Epithelial cell of proximal tubule (primary cell): ENCODE measurements around the gene GRK3. TPM values are rescaled to one million over a fixed set of nuclear protein-coding genes. Genes with fewer than 3 reads are reported as not detected.
"Not testable (repeated sequence)": the region's sequence is repeated elsewhere in the genome, so short reads cannot be mapped to it uniquely, and the experiment has no call there.

Experiments
- DNase-seq: peaks from one replicate; pipeline ENCODE4 v3.0.0-alpha.2; 2011; ENCODE audit warnings: low read depth
- H3K4me3 ChIP-seq: 2 replicates; pipeline ENCODE4 v1.5.1; 2011; ENCODE audit warnings: low read depth, mild to moderate bottlenecking, low read length
- total RNA-seq: library from RNA; depleted of rRNA; stranded (reverse); fragments of >200 nt; gene quantifications from 2 replicates; pipeline ENCODE4 v1.2.3, GENCODE V29; 2015
- TF ChIP-seq, protein P1 (sequence below): conservative IDR thresholded peaks from 2 replicates; pipeline ENCODE4 v1.5.1; 2012; ENCODE audit warnings: low read depth, mild to moderate bottlenecking, low read length

Gene GRK3
- total RNA-seq, 1 donor from 2014 or later = 2.0 TPM

DNA sequence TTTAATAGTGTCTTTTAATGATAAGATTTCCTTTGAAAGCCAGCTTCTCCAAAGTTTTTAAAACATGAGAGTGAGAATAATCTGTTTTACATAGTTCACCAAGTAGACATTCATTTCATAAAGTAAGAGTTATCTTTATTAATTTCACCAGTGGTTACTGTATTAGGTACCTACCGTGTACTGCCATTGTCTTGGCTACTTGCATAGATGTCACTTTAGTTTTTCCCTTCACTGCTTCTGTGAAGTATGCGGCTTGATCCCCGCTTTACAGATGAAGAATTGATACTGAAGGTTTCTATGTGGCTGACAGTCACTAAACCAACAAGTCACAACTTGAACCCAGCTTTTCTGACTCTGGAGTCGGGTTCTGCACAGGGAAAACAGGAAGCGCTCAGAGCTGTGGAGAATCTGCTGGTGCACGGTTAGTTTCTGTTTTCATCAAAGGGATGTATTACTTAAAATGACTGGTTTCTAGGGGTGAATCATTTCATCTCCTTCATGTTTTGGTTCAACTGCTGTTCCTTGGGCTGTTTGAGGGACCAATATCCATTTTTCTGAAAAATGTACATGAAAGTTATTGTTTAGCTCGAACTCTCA lies 138.2 kb downstream of the GRK3 start:
- TF ChIP-seq, protein P1, sequence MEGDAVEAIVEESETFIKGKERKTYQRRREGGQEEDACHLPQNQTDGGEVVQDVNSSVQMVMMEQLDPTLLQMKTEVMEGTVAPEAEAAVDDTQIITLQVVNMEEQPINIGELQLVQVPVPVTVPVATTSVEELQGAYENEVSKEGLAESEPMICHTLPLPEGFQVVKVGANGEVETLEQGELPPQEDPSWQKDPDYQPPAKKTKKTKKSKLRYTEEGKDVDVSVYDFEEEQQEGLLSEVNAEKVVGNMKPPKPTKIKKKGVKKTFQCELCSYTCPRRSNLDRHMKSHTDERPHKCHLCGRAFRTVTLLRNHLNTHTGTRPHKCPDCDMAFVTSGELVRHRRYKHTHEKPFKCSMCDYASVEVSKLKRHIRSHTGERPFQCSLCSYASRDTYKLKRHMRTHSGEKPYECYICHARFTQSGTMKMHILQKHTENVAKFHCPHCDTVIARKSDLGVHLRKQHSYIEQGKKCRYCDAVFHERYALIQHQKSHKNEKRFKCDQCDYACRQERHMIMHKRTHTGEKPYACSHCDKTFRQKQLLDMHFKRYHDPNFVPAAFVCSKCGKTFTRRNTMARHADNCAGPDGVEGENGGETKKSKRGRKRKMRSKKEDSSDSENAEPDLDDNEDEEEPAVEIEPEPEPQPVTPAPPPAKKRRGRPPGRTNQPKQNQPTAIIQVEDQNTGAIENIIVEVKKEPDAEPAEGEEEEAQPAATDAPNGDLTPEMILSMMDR = no peak
- DNase-seq = no peak

DNA sequence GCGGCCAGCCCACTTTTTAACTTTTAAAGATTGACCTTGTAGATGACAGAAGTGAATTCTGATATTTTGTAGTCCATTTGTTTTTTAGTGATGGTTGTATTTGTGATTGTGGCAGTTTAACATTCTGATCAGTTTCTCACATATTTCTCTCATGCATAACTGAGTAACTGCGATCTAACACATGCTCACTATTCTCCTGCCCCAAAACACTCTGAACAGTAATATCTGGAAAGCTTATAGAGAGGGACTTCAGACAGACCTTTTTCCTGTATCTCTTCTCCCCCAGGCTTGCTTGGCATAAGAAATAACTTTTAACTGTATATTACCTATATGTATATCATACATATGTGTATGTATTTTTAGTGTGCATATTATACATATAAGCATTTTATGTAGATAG lies 140.2 kb downstream of the GRK3 start:
- DNase-seq = no peak
- no peak overlapping the region for H3K4me3 ChIP-seq
- TF ChIP-seq, protein P1 = no peak

More for the DNA sequence above, 138.2 kb downstream of the GRK3 start:
- H3K4me3 ChIP-seq = no peak overlapping the region

DNA sequence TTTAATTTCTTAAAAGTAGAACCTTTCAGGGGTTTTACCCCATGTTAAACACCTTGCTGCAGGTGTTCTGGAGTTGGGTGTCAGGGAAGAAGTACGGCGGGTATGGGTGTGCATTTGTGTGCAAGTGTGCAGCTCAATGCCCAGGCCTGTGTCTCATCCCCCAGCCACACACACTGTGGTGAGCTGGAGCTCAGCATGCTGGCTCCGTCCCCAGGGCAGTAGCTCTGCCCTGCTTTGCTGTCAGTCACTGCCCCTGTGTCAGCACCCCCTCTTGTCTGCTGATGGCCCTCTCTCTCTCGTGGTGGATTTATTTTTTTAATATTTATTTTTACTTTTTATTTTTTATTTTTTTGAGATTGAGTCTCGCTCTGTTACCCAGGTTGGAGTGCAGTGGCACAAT lies 141.7 kb downstream of the GRK3 start:
- DNase-seq = no peak
- H3K4me3 ChIP-seq = no peak overlapping the region
- TF ChIP-seq, protein P1 = no peak

DNA sequence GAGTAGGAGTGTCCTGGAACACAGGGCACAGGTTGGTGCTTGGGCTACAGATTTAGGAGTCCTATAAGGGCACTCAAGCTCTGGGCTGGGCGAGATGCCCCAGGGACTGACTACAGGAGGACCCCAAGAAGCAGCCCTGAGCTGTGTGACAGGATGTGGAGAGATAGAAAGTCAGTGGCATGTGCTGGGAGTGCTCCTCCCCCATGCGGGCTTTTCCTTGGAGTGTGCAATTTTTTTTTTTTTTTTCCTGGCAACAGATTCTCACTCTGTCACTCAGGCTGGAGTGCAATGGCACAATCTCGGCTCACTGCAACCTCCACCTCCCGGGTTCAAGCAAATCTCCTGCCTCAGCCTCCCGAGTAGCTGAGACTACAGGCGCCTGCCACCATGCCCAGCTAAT lies 144.0 kb downstream of the GRK3 start:
- H3K4me3 ChIP-seq, DNase-seq: not testable (repeated sequence)

DNA sequence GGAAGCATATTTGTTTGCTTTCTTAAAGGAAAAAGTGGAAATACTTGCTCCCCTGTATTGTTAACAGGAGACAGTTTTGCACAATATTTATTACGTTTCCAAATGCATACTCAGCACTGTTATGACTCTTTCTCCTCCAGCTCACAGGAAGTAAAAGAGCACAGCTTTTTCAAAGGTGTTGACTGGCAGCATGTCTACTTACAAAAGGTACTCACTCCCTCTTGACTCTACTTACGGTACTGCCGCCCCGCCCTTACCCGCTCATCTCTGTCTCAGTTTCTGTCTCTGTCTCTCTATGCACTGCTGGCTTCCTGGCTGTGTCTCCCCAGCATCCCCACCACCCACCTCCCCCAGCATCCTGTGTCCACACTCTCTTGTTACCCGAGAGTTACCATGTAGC lies 145.3 kb downstream of the GRK3 start:
- TF ChIP-seq, protein P1 = no peak
- DNase-seq = no peak
- H3K4me3 ChIP-seq = no peak overlapping the region

DNA sequence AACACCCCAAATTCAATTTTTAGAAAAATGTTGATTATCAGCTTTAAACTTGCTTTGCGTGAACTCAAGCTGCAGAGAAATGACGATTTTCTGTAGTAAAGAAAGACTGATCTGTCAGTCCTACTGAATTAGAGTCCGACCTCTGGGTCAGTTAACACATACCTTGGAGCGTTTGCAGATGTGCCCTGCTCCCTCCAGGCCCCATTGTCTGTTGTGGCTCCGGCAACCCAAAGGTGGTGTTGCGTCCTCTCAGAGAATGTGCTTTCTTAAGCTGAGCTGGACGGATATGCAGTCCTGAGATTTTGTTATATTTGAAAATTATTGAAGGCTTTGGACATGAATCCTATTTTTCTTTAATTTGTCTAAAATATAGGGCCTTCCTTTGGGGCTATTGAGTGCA lies 146.0 kb downstream of the GRK3 start:
- TF ChIP-seq, protein P1 = no peak
- H3K4me3 ChIP-seq = no peak overlapping the region
- DNase-seq = no peak

DNA sequence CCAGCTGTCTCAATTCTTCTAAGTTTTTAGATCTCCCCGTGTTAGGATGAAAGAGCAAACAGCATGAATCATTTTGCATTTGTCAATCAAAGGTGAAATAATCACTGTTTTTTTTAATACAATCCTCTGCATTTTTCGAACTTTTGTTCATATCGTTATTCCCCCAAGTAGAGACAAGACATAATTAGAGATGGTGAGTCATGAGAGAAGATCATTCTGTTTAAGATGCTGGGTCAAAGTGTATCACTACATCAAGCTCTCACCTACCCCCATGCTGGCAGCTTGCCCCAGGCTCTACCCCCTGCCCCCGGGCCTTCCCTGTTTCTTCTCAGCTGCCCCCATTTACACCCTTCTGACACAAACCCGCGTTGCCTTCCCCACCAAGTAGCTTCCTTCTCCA lies 147.0 kb downstream of the GRK3 start:
- TF ChIP-seq, protein P1 = no peak
- no peak overlapping the region for H3K4me3 ChIP-seq
- DNase-seq = no peak
